NB4 (cell line): ENCODE data around the gene FARP1.

Experiments used
- DNase-seq: peaks from one replicate; pipeline ENCODE4 v3.0.0; 2010; ENCODE audit warnings: low read depth
- H3K4me3 ChIP-seq: one replicate; pipeline ENCODE4 v1.5.1; 2011; ENCODE audit warnings: mild to moderate bottlenecking, low read depth, low read length, moderate library complexity
- CTCF ChIP-seq: IDR thresholded peaks from one replicate; pipeline ENCODE4 v1.5.1; 2012; ENCODE audit warnings: low read depth, low read length
- MAX ChIP-seq: IDR thresholded peaks from 2 replicates; pipeline ENCODE4 v1.6.1; 2011; ENCODE audit warnings: low read depth, low read length
- MYC ChIP-seq: IDR thresholded peaks from 2 replicates; pipeline ENCODE4 v1.6.1; 2011; ENCODE audit warnings: low read depth, low read length
- POLR2A ChIP-seq: IDR thresholded peaks from 2 replicates; pipeline ENCODE4 v1.6.1; 2011; ENCODE audit warnings: mild to moderate bottlenecking; ENCODE audit not compliant: insufficient read length; ENCODE audit errors: extremely low read depth

The FARP1 gene

GRCh38 chr13:98141091-98141490 is 1.8 kb upstream of the FARP1 start:
- TF ChIP-seq MYC (no peak), CTCF (no peak), POLR2A (no peak), MAX (no peak)
- DNase-seq: no peak
- H3K4me3 ChIP-seq: no peak overlapping the region

- TF ChIP-seq POLR2A (no peak), MAX (no peak), CTCF (no peak), MYC (no peak)
- no peak overlapping the region for H3K4me3 ChIP-seq
- peak; percentile 9 for DNase-seq
These were observed 1.1 kb upstream of the FARP1 start for GRCh38 chr13:98141509-98142379.

- TF ChIP-seq CTCF (no peak), MAX (no peak), POLR2A (no peak), MYC (no peak)
- no peak for DNase-seq
- H3K4me3 ChIP-seq: no peak overlapping the region
These were observed 261 bp downstream of the FARP1 start for GRCh38 chr13:98143157-98143553.

DNA sequence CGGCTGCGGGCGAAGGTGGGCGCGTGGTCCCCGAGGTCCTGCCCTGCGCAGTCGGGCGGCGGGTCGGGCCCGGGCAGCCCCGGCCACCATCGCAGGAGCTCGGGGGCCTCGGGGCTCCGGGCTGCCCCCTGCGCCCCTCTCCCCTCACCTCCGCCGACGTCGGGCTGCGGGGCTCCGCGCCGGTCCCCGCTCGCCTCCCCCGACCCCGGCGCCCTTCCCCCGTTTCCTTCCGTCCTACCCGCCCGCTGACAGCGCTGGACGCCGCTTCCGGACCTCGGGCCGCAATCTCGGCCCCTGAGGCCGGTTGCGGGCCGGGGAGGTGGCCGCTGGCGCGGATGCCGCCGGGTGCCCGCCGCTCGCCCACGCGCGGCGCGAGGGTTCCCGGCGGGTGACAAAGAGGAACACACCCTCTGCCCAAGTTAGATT is 720 bp downstream of the FARP1 start:
- no peak overlapping the region for H3K4me3 ChIP-seq
- DNase-seq: no peak
- TF ChIP-seq CTCF: no peak
- no peak for TF ChIP-seq POLR2A
- no peak for TF ChIP-seq MAX
- no peak for TF ChIP-seq MYC

DNA sequence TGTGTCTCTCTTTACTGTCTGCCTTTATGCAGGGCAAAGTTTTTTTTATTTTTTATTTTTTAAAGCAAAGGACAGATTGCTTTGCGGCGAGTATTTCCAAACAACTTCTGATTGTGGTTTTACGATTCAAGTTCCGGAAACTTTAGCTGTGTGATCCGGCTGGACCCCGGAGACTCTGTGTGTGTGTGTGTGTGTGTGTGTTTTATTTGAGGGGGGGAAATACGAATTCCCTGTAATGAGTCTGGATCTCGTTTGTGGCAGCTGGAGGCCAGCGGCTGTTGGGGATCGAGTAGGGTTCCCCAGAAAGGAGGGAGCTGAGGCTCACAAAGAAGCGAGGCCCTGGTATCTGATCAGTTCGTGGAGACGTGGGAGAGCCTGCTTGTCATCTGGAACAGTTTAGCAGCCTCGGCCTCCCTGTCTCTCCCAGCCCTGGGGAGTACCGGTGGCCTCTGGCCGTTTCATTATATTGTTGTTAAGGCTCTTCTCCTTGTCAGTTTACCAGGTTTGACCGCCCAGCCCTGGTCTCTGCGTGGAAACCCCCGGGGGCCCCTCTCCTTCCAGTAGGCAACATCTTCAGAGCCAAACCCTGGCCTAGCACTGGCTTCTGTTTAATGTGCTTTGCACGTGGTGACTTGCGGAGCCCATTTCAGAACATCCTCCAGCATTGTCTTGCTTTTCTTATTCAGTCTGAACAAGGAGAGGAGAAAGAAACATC is 1.3 kb downstream of the FARP1 start:
- DNase-seq: peak; percentile 47
- H3K4me3 ChIP-seq: no peak overlapping the region
- TF ChIP-seq MAX (no peak), CTCF (no peak), POLR2A (no peak), MYC (no peak)
